Panc1 (cell line): ENCODE results near the gene EPHB1. TPM values are rescaled to one million over a fixed set of nuclear protein-coding genes. Genes with fewer than 3 reads are reported as not detected.

Source experiments
- ATAC-seq: fragments of 200-7000 bp; cut with Tn5 transposase; 2 replicates; pipeline ENCODE4 v1.9.1; 2020; ENCODE audit warnings: mild to moderate bottlenecking, moderate library complexity
- BruUV-seq: library from RNA; stranded (reverse); fragments of 400-500 nt; replicated peaks from 2 replicates; lab custom pipeline; 2021; lab: Mats Ljungman, UMichigan
- CTCF ChIA-PET: fragments of 300-600 bp; sonication (Branson Sonifier 250); formaldehyde crosslinking; loops from one replicate; lab custom pipeline; 2022; ENCODE audit warnings: antibody characterized with exemption; lab: Charles Lee
- POLR2A ChIA-PET: fragments of 300-600 bp; sonication (Branson Sonifier 250); formaldehyde crosslinking; loops from one replicate; lab custom pipeline; 2022; ENCODE audit warnings: antibody characterized with exemption; lab: Charles Lee
- DNase-seq: peaks from one replicate; pipeline ENCODE4 v3.0.0-alpha.2; 2010; ENCODE audit warnings: low read depth, low spot score
- H3K27ac ChIP-seq: 2 replicates; pipeline ENCODE4 v1.5.1; 2011; ENCODE audit warnings: mild to moderate bottlenecking, low read length, inconsistent platforms
- H3K27me3 ChIP-seq: fragments of 200-500 bp; sonication (Bioruptor generic); 2 replicates; pipeline ENCODE4 v1.6.0; 2014; ENCODE audit warnings: low read length, inconsistent platforms; ENCODE audit not compliant: control insufficient read depth, insufficient read depth
- H3K36me3 ChIP-seq: fragments of 200-500 bp; sonication (Bioruptor generic); 2 replicates; pipeline ENCODE4 v1.5.1; 2014; ENCODE audit warnings: inconsistent platforms, mild to moderate bottlenecking, low read length, moderate library complexity; ENCODE audit not compliant: control insufficient read depth, insufficient read depth
- H3K4me1 ChIP-seq: 2 replicates; pipeline ENCODE4 v1.5.1; 2011; ENCODE audit warnings: inconsistent platforms, mild to moderate bottlenecking, low read length, moderate library complexity; ENCODE audit not compliant: control insufficient read depth, insufficient read depth
- H3K4me3 ChIP-seq, 2 experiments: 2 replicates each; pipeline ENCODE4 v1.5.1; 2011 to 2012; ENCODE audit warnings: low read depth in 2 of 2, low read length in 2 of 2, mild to moderate bottlenecking in 2 of 2, inconsistent platforms in 1 of 2, moderate library complexity in 1 of 2
- H3K9me3 ChIP-seq: fragments of 200-500 bp; sonication (Bioruptor generic); 2 replicates; pipeline ENCODE4 v1.5.1; 2014; ENCODE audit warnings: low read depth, mild to moderate bottlenecking, inconsistent platforms, low read length, moderate library complexity; ENCODE audit not compliant: control insufficient read depth, insufficient read depth
- POLR2AphosphoS5 ChIP-seq: IDR thresholded peaks from 2 replicates; pipeline ENCODE4 v1.6.1; 2012; ENCODE audit warnings: mild to moderate bottlenecking, low read depth, low read length, moderate library complexity
- SIN3A ChIP-seq: IDR thresholded peaks from 2 replicates; pipeline ENCODE4 v1.6.1; 2012; ENCODE audit warnings: low read depth, mild to moderate bottlenecking, low read length, moderate library complexity, borderline replicate concordance; ENCODE audit not compliant: insufficient read depth
- TCF7L2 ChIP-seq: IDR thresholded peaks from 2 replicates; pipeline ENCODE4 v1.6.1; 2011; ENCODE audit warnings: mild to moderate bottlenecking, low read depth, low read length, inconsistent platforms
- in situ Hi-C: cut with HindIII; loops from 2 replicates; pipeline ENCODE4 v1.10.0; 2016; ENCODE audit warnings: low sequenced_read_pairs, low pct_unique_long_range_greater_than_20kb
- intact Hi-C: fragments of 100-400 bp; cut with micrococcal nuclease; formaldehyde crosslinking; loops from one replicate; pipeline ENCODE4 v1.10.0; 2022; ENCODE audit not compliant: unreplicated experiment
- total RNA-seq: library from RNA; stranded (reverse); gene quantifications from one replicate; pipeline ENCODE4 v1.2.1, GENCODE V29; 2021; ENCODE audit not compliant: unreplicated experiment
- TF ChIP-seq, protein P1 (sequence below), 2 experiments: IDR thresholded peaks; 2 replicates each; pipeline ENCODE4 v1.6.1; 2011 to 2012; ENCODE audit warnings: low read depth in 2 of 2, control low read depth in 1 of 2, low read length in 1 of 2, mild to moderate bottlenecking in 1 of 2, moderate library complexity in 1 of 2; ENCODE audit not compliant: insufficient read depth in 1 of 2
- TF ChIP-seq, protein P2 (sequence below): fragments of 450-650 bp; IDR thresholded peaks from 2 replicates; pipeline ENCODE4 v1.5.1; 2017; ENCODE audit warnings: mild to moderate bottlenecking

The EPHB1 gene
- total RNA-seq, 1 experiment from 2014 or later: 0.46 TPM

DNA sequence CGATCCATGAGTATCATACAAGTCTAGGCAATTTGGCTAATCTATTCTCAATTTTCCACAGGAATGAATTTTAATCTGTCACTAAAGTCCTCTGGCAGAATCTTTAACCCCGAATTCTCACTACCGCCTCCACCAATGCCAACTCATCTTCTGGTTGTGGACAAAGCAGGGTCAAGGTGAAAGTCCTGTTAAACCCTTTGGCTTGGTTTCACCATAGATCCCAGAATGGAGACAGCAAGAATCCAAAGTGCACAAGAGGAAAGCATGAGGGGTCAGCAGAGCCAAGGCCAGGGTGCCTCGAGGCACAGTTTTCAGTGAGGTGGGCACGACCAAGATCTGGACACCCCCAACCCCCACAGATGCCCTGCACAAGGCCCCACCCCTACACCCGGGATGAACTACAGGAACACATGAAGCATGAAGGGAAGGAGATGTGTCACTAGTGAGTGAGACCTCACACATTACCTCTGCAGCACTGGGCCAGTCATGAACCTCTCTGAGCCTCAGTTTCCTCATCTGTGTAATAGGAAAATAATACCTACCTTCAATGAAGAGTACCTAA lies 466.2 kb downstream of the EPHB1 start:
- intact Hi-C loops: no loop called here
- H3K36me3 ChIP-seq: no peaks in the 10 kb centered on the region
- H3K4me3 ChIP-seq: no peak overlapping the region
- H3K27ac ChIP-seq: no peak overlapping the region
- no peaks in the 10 kb centered on the region for H3K9me3 ChIP-seq
- H3K27me3 ChIP-seq: peaks cover 4% of the 10 kb centered on the region; the same call in 1 of the 2 replicates
- in situ Hi-C loops: no loop called here
- BruUV-seq: no TSS peak
- TF ChIP-seq, protein P1, sequence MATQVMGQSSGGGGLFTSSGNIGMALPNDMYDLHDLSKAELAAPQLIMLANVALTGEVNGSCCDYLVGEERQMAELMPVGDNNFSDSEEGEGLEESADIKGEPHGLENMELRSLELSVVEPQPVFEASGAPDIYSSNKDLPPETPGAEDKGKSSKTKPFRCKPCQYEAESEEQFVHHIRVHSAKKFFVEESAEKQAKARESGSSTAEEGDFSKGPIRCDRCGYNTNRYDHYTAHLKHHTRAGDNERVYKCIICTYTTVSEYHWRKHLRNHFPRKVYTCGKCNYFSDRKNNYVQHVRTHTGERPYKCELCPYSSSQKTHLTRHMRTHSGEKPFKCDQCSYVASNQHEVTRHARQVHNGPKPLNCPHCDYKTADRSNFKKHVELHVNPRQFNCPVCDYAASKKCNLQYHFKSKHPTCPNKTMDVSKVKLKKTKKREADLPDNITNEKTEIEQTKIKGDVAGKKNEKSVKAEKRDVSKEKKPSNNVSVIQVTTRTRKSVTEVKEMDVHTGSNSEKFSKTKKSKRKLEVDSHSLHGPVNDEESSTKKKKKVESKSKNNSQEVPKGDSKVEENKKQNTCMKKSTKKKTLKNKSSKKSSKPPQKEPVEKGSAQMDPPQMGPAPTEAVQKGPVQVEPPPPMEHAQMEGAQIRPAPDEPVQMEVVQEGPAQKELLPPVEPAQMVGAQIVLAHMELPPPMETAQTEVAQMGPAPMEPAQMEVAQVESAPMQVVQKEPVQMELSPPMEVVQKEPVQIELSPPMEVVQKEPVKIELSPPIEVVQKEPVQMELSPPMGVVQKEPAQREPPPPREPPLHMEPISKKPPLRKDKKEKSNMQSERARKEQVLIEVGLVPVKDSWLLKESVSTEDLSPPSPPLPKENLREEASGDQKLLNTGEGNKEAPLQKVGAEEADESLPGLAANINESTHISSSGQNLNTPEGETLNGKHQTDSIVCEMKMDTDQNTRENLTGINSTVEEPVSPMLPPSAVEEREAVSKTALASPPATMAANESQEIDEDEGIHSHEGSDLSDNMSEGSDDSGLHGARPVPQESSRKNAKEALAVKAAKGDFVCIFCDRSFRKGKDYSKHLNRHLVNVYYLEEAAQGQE (IDR thresholded peaks at IDR 0.05; ENCODE audit: insufficient read depth in 1 of 2, low read depth in 2 of 2, low read length in 1 of 2): no peak
- TF ChIP-seq, protein P2, sequence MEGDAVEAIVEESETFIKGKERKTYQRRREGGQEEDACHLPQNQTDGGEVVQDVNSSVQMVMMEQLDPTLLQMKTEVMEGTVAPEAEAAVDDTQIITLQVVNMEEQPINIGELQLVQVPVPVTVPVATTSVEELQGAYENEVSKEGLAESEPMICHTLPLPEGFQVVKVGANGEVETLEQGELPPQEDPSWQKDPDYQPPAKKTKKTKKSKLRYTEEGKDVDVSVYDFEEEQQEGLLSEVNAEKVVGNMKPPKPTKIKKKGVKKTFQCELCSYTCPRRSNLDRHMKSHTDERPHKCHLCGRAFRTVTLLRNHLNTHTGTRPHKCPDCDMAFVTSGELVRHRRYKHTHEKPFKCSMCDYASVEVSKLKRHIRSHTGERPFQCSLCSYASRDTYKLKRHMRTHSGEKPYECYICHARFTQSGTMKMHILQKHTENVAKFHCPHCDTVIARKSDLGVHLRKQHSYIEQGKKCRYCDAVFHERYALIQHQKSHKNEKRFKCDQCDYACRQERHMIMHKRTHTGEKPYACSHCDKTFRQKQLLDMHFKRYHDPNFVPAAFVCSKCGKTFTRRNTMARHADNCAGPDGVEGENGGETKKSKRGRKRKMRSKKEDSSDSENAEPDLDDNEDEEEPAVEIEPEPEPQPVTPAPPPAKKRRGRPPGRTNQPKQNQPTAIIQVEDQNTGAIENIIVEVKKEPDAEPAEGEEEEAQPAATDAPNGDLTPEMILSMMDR: no peak
- TF ChIP-seq TCF7L2 (no peak), POLR2AphosphoS5 (no peak), SIN3A (no peak)
- ChIA-PET CTCF (no interaction called here), POLR2A (no interaction called here)
- DNase-seq (no peak), ATAC-seq (no peak)
- no peaks in the 10 kb centered on the region for H3K4me1 ChIP-seq

DNA sequence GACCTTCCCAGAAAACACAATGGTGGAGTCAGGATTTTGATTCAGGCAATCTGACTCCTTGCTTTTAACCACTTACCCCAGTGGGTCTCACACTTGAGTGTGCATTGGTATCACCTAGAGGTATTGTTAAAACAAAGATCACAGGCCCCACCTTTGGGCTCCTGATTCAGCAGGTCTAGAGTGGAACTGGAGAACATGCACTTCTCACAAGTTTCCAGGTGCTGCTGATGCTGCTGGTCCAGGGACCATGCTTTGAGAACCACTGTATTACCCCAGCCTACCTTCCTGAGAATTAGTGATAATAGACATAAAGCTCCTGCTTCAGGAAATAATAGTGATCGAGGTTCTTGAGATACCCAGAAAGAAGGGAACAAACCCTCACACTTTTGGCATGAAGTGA lies 466.9 kb downstream of the EPHB1 start:
- Histone ChIP-seq H3K27me3 (peaks cover 4% of the 10 kb centered on the region; the same call in 1 of the 2 replicates), H3K4me3 (no peak overlapping the region), H3K9me3 (no peaks in the 10 kb centered on the region), H3K4me1 (no peaks in the 10 kb centered on the region), H3K36me3 (no peaks in the 10 kb centered on the region), H3K27ac (no peak overlapping the region)
- no peak for DNase-seq
- TF ChIP-seq SIN3A: no peak
- no peak for TF ChIP-seq POLR2AphosphoS5
- no peak for TF ChIP-seq TCF7L2
- TF ChIP-seq, protein P2: no peak
- TF ChIP-seq, protein P1 (IDR thresholded peaks at IDR 0.05; ENCODE audit: insufficient read depth in 1 of 2, low read depth in 2 of 2, low read length in 1 of 2): no peak
- ChIA-PET POLR2A (no interaction called here), CTCF (no interaction called here)
- intact Hi-C loops (no loop called here), in situ Hi-C loops (no loop called here)
- no TSS peak for BruUV-seq
- no peak for ATAC-seq
